HCEC 1CT (cell line): Measurements from ENCODE around the gene ZNF202.
"Not testable (repeated sequence)": the region's sequence is repeated elsewhere in the genome, so short reads cannot be mapped to it uniquely, and the experiment has no call there.

Experiments
- DNase-seq: peaks from one replicate; pipeline ENCODE4 v3.0.0-alpha.2; 2017

ZNF202 gene

GRCh38 chr11:123741159-123742030 is at the start of gene ZNF202:
TSS of gene ZNF202 (minus strand) at chr11:123741660. CDS start at chr11:123730888, 10,772 bp downstream.
- peak; percentile 88 for DNase-seq

- no peak for DNase-seq
Observed at GRCh38 chr11:123783536-123783935, 42.1 kb upstream of the ZNF202 start.

GRCh38 chr11:123778511-123778910 is 37.1 kb upstream of the ZNF202 start:
- DNase-seq = no peak

- no peak for DNase-seq
Observed at GRCh38 chr11:123775715-123776549, 34.5 kb upstream of the ZNF202 start.

- DNase-seq = no peak
Observed at GRCh38 chr11:123775289-123775688, 33.8 kb upstream of the ZNF202 start.

GRCh38 chr11:123773959-123774358 is 32.5 kb upstream of the ZNF202 start:
- no peak for DNase-seq

GRCh38 chr11:123773026-123773425 is 31.6 kb upstream of the ZNF202 start:
- DNase-seq = no peak

- no peak for DNase-seq
Observed at GRCh38 chr11:123771664-123772063, 30.2 kb upstream of the ZNF202 start.

- DNase-seq = no peak
Observed at GRCh38 chr11:123770712-123771111, 29.3 kb upstream of the ZNF202 start.

- no peak for DNase-seq
Observed at GRCh38 chr11:123765601-123766000, 24.1 kb upstream of the ZNF202 start.

GRCh38 chr11:123762422-123762821 is 21.0 kb upstream of the ZNF202 start:
- DNase-seq = no peak

- DNase-seq = no peak
Observed at GRCh38 chr11:123760894-123761293, 19.4 kb upstream of the ZNF202 start.

- no peak for DNase-seq
Observed at GRCh38 chr11:123757976-123758375, 16.5 kb upstream of the ZNF202 start.

GRCh38 chr11:123755813-123756212 is 14.4 kb upstream of the ZNF202 start:
- no peak for DNase-seq

GRCh38 chr11:123755344-123755743 is 13.9 kb upstream of the ZNF202 start:
- DNase-seq = no peak

- DNase-seq = no peak
Observed at GRCh38 chr11:123754101-123754568, 12.7 kb upstream of the ZNF202 start, which contains the start of gene OR6X1. TSS of gene OR6X1 (minus strand) at chr11:123754518. CDS start at chr11:123754518, 0 bp downstream.

GRCh38 chr11:123753110-123753509 is 11.7 kb upstream of the ZNF202 start:
- DNase-seq = no peak

GRCh38 chr11:123751781-123752180 is 10.3 kb upstream of the ZNF202 start:
- DNase-seq = no peak

- DNase-seq = not testable (repeated sequence)
Observed at GRCh38 chr11:123748349-123748748, 6.9 kb upstream of the ZNF202 start.

- no peak for DNase-seq
Observed at GRCh38 chr11:123745764-123746451, 4.4 kb upstream of the ZNF202 start.

GRCh38 chr11:123742724-123743120 is 1.3 kb upstream of the ZNF202 start:
- no peak for DNase-seq

GRCh38 chr11:123742031-123742723 is 717 bp upstream of the ZNF202 start:
- DNase-seq = no peak
